Measurements from ENCODE around the gene ZNF598.

- TF ChIP-seq YY1 (IDR thresholded peaks at IDR 0.05; ENCODE audit: low read depth): no peak
- no peak for TF ChIP-seq ZBTB7A (IDR thresholded peaks at IDR 0.05; ENCODE audit: low read depth)
- no peak for TF ChIP-seq EP300 (IDR thresholded peaks at IDR 0.05; ENCODE audit: borderline replicate concordance)
- TF ChIP-seq TCF12 (IDR thresholded peaks at IDR 0.05; ENCODE audit: low read depth): no peak
- TF ChIP-seq EGR1 (IDR thresholded peaks at IDR 0.05): no peak
- TF ChIP-seq RAD21 (IDR thresholded peaks at IDR 0.05; ENCODE audit: low read depth): no peak
- TF ChIP-seq NFIC (IDR thresholded peaks at IDR 0.05): no peak
- no peak for TF ChIP-seq CREB1 (IDR thresholded peaks at IDR 0.05; ENCODE audit: low read depth)
- no peak for TF ChIP-seq REST (IDR thresholded peaks at IDR 0.05; ENCODE audit: low read depth)
- no peak for TF ChIP-seq FOXM1 (IDR thresholded peaks at IDR 0.05; ENCODE audit: borderline replicate concordance, low read depth)
- TF ChIP-seq MAX (IDR thresholded peaks at IDR 0.05): no peak
- no peak for TF ChIP-seq USF1 (IDR thresholded peaks at IDR 0.05)
- TF ChIP-seq TAF1 (IDR thresholded peaks at IDR 0.05; ENCODE audit: low read depth): no peak
- TF ChIP-seq TEAD4 (IDR thresholded peaks at IDR 0.05): no peak
Observed at GRCh38 chr16:1990101-1990350, 19.6 kb downstream of the ZNF598 start.
